GM12878 (cell line): ENCODE measurements around the gene NRP1. TPM values are rescaled to one million over a fixed set of nuclear protein-coding genes. Genes with fewer than 3 reads are reported as not detected.

ENCODE experiments used
- ATAC-seq: fragments of 200-7000 bp; cut with Tn5 transposase; 3 replicates; pipeline ENCODE4 v1.9.1; 2020; ENCODE audit warnings: mild to moderate bottlenecking, moderate library complexity
- BruUV-seq: library from RNA; stranded (reverse); fragments of 400-500 nt; replicated peaks from 2 replicates; lab custom pipeline; 2021; lab: Mats Ljungman, UMichigan
- CTCF ChIA-PET: fragments of 300-600 bp; sonication (Branson Sonifier 250); formaldehyde crosslinking; extraction: SDS; loops from one replicate; lab custom pipeline; 2021; ENCODE audit warnings: inconsistent platforms; lab: Yijun Ruan, JAX
- POLR2A ChIA-PET: fragments of 350-600 bp; formaldehyde crosslinking; extraction: SDS; loops from one replicate; lab custom pipeline; 2021; ENCODE audit warnings: inconsistent platforms; lab: Charles Lee
- RAD21 ChIA-PET: fragments of 300-600 bp; sonication (Branson Sonifier 250); formaldehyde crosslinking; loops from one replicate; lab custom pipeline; 2023; ENCODE audit warnings: antibody characterized with exemption; ENCODE audit not compliant: unreplicated experiment; lab: Charles Lee
- SMC1A ChIA-PET: fragments of 300-600 bp; sonication (Branson Sonifier 250); formaldehyde crosslinking; loops from one replicate; lab custom pipeline; 2023; ENCODE audit not compliant: unreplicated experiment, uncharacterized antibody; lab: Charles Lee
- DNase-seq: peaks from one replicate; pipeline ENCODE4 v3.0.0-alpha.2; 2011; ENCODE audit warnings: low read depth, low spot score
- FAIRE-seq: peaks from 3 replicates; lab custom pipeline; 2011; peaks lifted over from hg19 to GRCh38; lab: Jason Lieb, UNC
- H2AFZ ChIP-seq: 2 replicates; pipeline ENCODE4 v1.6.0; 2011; ENCODE audit warnings: low read depth, low read length, control low read depth; ENCODE audit not compliant: control insufficient read depth
- H3K27ac ChIP-seq: 2 replicates; pipeline ENCODE4 v1.5.1; 2011; ENCODE audit warnings: control low read depth; ENCODE audit not compliant: control insufficient read depth, insufficient read depth
- H3K27me3 ChIP-seq, 2 experiments: replicated peaks in 1 of 2; 2 replicates each; pipeline versions ENCODE4 v1.6.0 to v1.6.1; 2011; ENCODE audit warnings: low read length in 1 of 2; ENCODE audit not compliant: control insufficient read depth in 2 of 2, insufficient read depth in 2 of 2
- H3K36me3 ChIP-seq, 2 experiments: 2 replicates each; pipeline ENCODE4 v1.5.1; 2011; ENCODE audit warnings: low read length in 1 of 2; ENCODE audit not compliant: control insufficient read depth in 2 of 2, insufficient read depth in 2 of 2
- H3K4me1 ChIP-seq: 2 replicates; pipeline ENCODE4 v1.6.1; 2011; ENCODE audit warnings: mild to moderate bottlenecking, low read length, moderate library complexity, mixed read lengths; ENCODE audit not compliant: control insufficient read depth, insufficient read depth
- H3K4me2 ChIP-seq: 2 replicates; pipeline ENCODE4 v1.6.0; 2011; ENCODE audit warnings: control low read depth; ENCODE audit not compliant: control insufficient read depth, insufficient read depth
- H3K4me3 ChIP-seq: fragments of 200-600 bp; sonication (generic); 2 replicates; pipeline ENCODE4 v1.5.1; 2016
- H3K79me2 ChIP-seq: 2 replicates; pipeline ENCODE4 v1.6.0; 2011; ENCODE audit warnings: low read length; ENCODE audit not compliant: control insufficient read depth, insufficient read depth
- H3K9ac ChIP-seq: 2 replicates; pipeline ENCODE4 v1.8.0; 2011; ENCODE audit warnings: low read length, control low read depth, mixed read lengths; ENCODE audit not compliant: control insufficient read depth, insufficient read depth
- H3K9me3 ChIP-seq: replicated peaks from 3 replicates; pipeline ENCODE4 v1.5.1; 2011; ENCODE audit warnings: mild to moderate bottlenecking, low read length; ENCODE audit not compliant: control insufficient read depth, insufficient read depth
- H4K20me1 ChIP-seq: 2 replicates; pipeline ENCODE4 v1.6.0; 2011; ENCODE audit not compliant: control insufficient read depth, insufficient read depth
- CHD4 ChIP-seq: fragments of 200-600 bp; sonication (generic); IDR thresholded peaks from 2 replicates; pipeline ENCODE4 v1.6.1; 2016; ENCODE audit warnings: mild to moderate bottlenecking
- ETV6 ChIP-seq, 2 experiments: fragments of 450-650 bp in 1 of 2; IDR thresholded peaks in 1 of 2; conservative IDR thresholded peaks in 1 of 2; 2 replicates each; pipeline ENCODE4 v1.6.1; 2014; ENCODE audit warnings: antibody characterized with exemption in 1 of 2, borderline replicate concordance in 1 of 2, low read depth in 1 of 2, mild to moderate bottlenecking in 1 of 2, moderate library complexity in 1 of 2
- FOXM1 ChIP-seq: IDR thresholded peaks from 2 replicates; pipeline ENCODE4 v1.6.1; 2012; ENCODE audit warnings: low read depth, mild to moderate bottlenecking, inconsistent platforms, low read length, moderate library complexity
- KAT2A ChIP-seq: conservative IDR thresholded peaks from 2 replicates; pipeline ENCODE4 v1.6.1; 2011; ENCODE audit warnings: low read depth, low read length; ENCODE audit not compliant: control insufficient read depth
- RUNX3 ChIP-seq: IDR thresholded peaks from 2 replicates; pipeline ENCODE4 v1.6.1; 2012; ENCODE audit warnings: low read length, inconsistent platforms
- SIN3A ChIP-seq: IDR thresholded peaks from 2 replicates; pipeline ENCODE4 v1.6.1; 2012; ENCODE audit warnings: low read depth, low read length, improper control_type of control experiment
- SMC3 ChIP-seq: IDR thresholded peaks from 2 replicates; pipeline ENCODE4 v1.6.1; 2011; ENCODE audit warnings: low read length, improper control_type of control experiment, borderline replicate concordance
- WRNIP1 ChIP-seq: IDR thresholded peaks from 2 replicates; pipeline ENCODE4 v1.6.1; 2011; ENCODE audit warnings: low read depth, low read length, improper control_type of control experiment, borderline replicate concordance
- WGBS: methylation state at CpG from one replicate; pipeline ENCODE4 v1.1.6; 2016; ENCODE audit warnings: low lambda C conversion rate; ENCODE audit not compliant: insufficient replicate concordance, insufficient coverage; ENCODE audit errors: missing lambda C conversion rate; 5-methylcytosine and 5-hydroxymethylcytosine counted together
- in situ Hi-C: fragments of 300-500 bp; cut with MboI; formaldehyde crosslinking; loops from 9 replicates; pipeline ENCODE4 v1.14.3; 2018; ENCODE audit warnings: mixed read lengths
- intact Hi-C: fragments of 100-400 bp; cut with micrococcal nuclease; formaldehyde crosslinking; loops from one replicate; pipeline ENCODE4 v1.14.2; 2022; ENCODE audit not compliant: unreplicated experiment
- polyA plus RNA-seq, 11 experiments: library from polyadenylated mRNA; depleted of rRNA in 4 of 11; unstranded in 6 of 11; stranded (reverse) in 5 of 11; fragments of >200 nt; fragmentation: Nextera tagmentation in 4 of 11; fragmentation: Illumina TruSeq in 1 of 11; extraction: Ambion mirVana in 4 of 11; extraction: Trizol in 1 of 11; gene quantifications; 1 replicate in 1 of 11; 2 replicates in 10 of 11; pipeline versions ENCODE4 v1.2.1 to v1.2.3, GENCODE V29; 2011 to 2016; ENCODE audit warnings: inconsistent platforms in 2 of 11, missing spikeins in 2 of 11, low read depth in 1 of 11
- total RNA-seq, 4 experiments: library from RNA; depleted of rRNA in 3 of 4; stranded (reverse); fragments of >200 nt in 3 of 4; fragmentation: Illumina TruSeq in 1 of 4; extraction: Trizol in 1 of 4; gene quantifications; 2 replicates each; pipeline versions ENCODE4 v1.2.1 to v1.2.3, GENCODE V29; 2013 to 2021
- TF ChIP-seq, protein P1 (sequence below): fragments of 450-650 bp; formaldehyde crosslinking; IDR thresholded peaks from 2 replicates; pipeline ENCODE4 v1.4.0; 2022; ENCODE audit warnings: mild to moderate bottlenecking, moderate library complexity
- TF ChIP-seq, protein P2 (sequence below): IDR thresholded peaks from 2 replicates; pipeline ENCODE4 v1.6.1; 2012; ENCODE audit warnings: low read depth, low read length, improper control_type of control experiment
- TF ChIP-seq, protein P3 (sequence below): fragments of 450-650 bp; IDR thresholded peaks from 2 replicates; pipeline ENCODE4 v1.6.1; 2017; ENCODE audit warnings: mild to moderate bottlenecking, moderate library complexity

The NRP1 gene
- total and polyA plus RNA-seq, 10 of the 15 experiments (the other 5 are each of a cell fraction or from before 2014, with no cell fraction given) = 0.11 to 12.1 (median 0.52) TPM

DNA sequence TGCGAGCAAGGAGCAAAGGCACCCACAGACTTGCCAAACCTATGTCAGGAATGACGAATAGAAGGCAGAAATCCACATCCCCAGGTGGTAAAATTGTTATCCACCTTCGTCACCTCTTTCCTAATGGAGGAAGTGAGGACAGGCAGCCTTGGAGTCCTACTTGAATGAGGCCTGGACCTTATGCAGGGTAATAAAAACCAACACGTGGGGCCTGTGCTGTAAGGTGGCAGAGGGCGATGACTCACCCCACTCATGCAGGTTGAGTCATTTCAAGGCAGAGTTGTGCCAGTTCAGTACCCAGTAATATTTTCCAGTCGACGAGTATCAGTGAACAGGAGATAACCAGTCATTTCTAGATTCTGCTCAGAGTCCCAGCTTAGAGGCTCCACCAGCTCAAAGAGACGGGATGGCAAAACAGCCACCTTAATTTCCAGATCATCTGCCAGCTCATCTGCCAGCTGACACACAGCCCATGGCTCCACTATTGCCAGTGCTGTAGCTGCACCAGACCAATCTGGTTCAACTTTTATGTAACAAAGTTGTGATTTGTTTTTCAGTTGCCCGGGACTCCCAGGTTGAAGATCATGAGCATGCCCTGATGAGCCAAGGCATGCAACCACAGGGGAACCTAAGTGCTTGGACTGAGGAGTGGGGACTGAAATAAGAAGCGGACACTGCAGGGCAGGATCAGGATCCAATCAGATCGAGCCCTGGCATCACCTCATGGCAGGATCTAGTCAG is 200.3 kb downstream of the NRP1 start:
- Histone ChIP-seq H3K4me3 (no peak overlapping the region), H3K4me2 (no peak overlapping the region)
- TF ChIP-seq, protein P1, sequence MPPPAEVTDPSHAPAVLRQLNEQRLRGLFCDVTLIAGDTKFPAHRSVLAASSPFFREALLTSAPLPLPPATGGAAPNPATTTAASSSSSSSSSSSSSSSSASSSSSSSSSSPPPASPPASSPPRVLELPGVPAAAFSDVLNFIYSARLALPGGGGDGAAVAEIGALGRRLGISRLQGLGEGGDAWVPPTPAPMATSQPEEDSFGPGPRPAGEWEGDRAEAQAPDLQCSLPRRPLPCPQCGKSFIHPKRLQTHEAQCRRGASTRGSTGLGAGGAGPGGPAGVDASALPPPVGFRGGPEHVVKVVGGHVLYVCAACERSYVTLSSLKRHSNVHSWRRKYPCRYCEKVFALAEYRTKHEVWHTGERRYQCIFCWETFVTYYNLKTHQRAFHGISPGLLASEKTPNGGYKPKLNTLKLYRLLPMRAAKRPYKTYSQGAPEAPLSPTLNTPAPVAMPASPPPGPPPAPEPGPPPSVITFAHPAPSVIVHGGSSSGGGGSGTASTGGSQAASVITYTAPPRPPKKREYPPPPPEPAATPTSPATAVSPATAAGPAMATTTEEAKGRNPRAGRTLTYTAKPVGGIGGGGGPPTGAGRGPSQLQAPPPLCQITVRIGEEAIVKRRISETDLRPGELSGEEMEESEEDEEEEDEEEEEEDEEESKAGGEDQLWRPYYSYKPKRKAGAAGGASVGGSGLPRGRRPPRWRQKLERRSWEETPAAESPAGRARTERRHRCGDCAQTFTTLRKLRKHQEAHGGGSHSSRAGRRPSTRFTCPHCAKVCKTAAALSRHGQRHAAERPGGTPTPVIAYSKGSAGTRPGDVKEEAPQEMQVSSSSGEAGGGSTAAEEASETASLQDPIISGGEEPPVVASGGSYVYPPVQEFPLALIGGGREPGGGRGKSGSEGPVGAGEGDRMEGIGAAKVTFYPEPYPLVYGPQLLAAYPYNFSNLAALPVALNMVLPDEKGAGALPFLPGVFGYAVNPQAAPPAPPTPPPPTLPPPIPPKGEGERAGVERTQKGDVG = no peak
- TF ChIP-seq FOXM1 (no peak), RUNX3 (no peak), WRNIP1 (no peak), KAT2A (no peak), ETV6 (conservative IDR thresholded peaks at IDR 0.05 in 1 of 2, IDR thresholded peaks at IDR 0.05 in 1 of 2; ENCODE audit: borderline replicate concordance in 1 of 2, low read depth in 1 of 2) (no peak), SIN3A (no peak), CHD4 (no peak), SMC3 (no peak)
- TF ChIP-seq, protein P2, sequence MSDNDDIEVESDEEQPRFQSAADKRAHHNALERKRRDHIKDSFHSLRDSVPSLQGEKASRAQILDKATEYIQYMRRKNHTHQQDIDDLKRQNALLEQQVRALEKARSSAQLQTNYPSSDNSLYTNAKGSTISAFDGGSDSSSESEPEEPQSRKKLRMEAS = no peak
- TF ChIP-seq, protein P3, sequence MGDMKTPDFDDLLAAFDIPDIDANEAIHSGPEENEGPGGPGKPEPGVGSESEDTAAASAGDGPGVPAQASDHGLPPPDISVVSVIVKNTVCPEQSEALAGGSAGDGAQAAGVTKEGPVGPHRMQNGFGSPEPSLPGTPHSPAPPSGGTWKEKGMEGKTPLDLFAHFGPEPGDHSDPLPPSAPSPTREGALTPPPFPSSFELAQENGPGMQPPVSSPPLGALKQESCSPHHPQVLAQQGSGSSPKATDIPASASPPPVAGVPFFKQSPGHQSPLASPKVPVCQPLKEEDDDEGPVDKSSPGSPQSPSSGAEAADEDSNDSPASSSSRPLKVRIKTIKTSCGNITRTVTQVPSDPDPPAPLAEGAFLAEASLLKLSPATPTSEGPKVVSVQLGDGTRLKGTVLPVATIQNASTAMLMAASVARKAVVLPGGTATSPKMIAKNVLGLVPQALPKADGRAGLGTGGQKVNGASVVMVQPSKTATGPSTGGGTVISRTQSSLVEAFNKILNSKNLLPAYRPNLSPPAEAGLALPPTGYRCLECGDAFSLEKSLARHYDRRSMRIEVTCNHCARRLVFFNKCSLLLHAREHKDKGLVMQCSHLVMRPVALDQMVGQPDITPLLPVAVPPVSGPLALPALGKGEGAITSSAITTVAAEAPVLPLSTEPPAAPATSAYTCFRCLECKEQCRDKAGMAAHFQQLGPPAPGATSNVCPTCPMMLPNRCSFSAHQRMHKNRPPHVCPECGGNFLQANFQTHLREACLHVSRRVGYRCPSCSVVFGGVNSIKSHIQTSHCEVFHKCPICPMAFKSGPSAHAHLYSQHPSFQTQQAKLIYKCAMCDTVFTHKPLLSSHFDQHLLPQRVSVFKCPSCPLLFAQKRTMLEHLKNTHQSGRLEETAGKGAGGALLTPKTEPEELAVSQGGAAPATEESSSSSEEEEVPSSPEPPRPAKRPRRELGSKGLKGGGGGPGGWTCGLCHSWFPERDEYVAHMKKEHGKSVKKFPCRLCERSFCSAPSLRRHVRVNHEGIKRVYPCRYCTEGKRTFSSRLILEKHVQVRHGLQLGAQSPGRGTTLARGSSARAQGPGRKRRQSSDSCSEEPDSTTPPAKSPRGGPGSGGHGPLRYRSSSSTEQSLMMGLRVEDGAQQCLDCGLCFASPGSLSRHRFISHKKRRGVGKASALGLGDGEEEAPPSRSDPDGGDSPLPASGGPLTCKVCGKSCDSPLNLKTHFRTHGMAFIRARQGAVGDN = no peak

More for the DNA sequence above, 200.3 kb downstream of the NRP1 start:
- peak; percentile 57 for DNase-seq
- in situ Hi-C loops = no loop called here
- SMC1A ChIA-PET = no interaction called here
- BruUV-seq = no TSS peak
- peak; percentile 80 for ATAC-seq
- CTCF ChIA-PET = interaction anchor here (0.9 to 1.0 kb wide), 2 partner anchors 18 to 59 kb away, joined by 3 read pairs; no protein-coding TSS in a partner anchor
- WGBS = 5% methylated on average over 11 of the region's 11 CpGs
- no peaks in the 10 kb centered on the region for H4K20me1 ChIP-seq
- FAIRE-seq = no peak
- POLR2A ChIA-PET = no interaction called here
- H3K36me3 ChIP-seq = no peaks in the 10 kb centered on the region
- H3K27ac ChIP-seq = no peak overlapping the region
- no peak overlapping the region for H3K9ac ChIP-seq
- no peak overlapping the region for H2AFZ ChIP-seq
- intact Hi-C loops = no loop called here
- RAD21 ChIA-PET = interaction anchor here (0.7 kb wide), 1 partner anchor 125 kb away, joined by 3 read pairs; no protein-coding TSS in a partner anchor
- H3K9me3 ChIP-seq = no peaks in the 10 kb centered on the region
- no peaks in the 10 kb centered on the region for H3K27me3 ChIP-seq
- no peaks in the 10 kb centered on the region for H3K4me1 ChIP-seq
- H3K79me2 ChIP-seq = no peaks in the 10 kb centered on the region
